ENCODE results near the gene MSRB3. TPM values are rescaled to one million over a fixed set of nuclear protein-coding genes. Genes with fewer than 3 reads are reported as not detected.
"Not testable (repeated sequence)": the region's sequence is repeated elsewhere in the genome, so short reads cannot be mapped to it uniquely, and the experiment has no call there.

MSRB3 gene
- total RNA-seq, 2 experiments from 2014 or later, result not detected

DNA sequence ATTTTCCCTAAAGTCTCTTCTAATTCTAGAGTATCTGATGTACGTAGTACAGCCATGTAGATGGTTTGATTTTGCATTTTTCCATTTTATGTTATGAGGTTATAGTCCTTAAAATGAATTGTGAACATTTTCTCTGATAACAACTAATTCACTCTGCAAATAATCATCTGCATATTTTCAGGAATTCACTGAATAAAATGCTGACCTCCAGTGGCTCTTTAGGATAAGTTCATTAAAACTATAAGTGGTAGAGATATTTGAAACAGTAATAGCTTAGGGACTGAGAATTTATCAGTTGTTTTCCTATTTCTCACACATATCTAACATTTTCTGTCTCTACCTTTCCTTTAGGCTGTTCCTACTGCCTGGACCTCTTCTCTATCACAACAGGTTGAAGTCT, 4.4 kb downstream of the MSRB3 start:
- POLR2A ChIA-PET, result no interaction called here
- CTCF ChIA-PET, result no interaction called here

DNA sequence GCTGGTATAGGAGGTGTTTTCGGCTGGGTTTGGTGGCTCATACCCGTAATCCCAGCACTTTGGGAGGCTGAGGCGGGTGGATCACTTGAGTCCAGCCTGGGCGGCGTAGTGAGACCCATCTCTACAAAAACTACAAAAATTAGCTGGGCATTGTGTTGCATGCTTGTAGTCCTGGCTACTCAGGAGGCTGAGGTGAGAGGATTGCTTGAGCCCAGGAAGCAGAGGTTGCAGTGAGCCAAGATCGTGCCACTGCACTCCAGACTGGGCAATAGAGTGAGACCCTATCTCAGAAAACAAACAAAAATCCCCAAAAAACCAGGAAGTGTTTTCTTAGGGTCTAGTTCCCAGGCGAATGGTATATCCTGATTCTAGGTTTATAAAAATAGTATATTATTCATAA, 7.0 kb downstream of the MSRB3 start:
- CTCF ChIA-PET, result not testable (repeated sequence)

DNA sequence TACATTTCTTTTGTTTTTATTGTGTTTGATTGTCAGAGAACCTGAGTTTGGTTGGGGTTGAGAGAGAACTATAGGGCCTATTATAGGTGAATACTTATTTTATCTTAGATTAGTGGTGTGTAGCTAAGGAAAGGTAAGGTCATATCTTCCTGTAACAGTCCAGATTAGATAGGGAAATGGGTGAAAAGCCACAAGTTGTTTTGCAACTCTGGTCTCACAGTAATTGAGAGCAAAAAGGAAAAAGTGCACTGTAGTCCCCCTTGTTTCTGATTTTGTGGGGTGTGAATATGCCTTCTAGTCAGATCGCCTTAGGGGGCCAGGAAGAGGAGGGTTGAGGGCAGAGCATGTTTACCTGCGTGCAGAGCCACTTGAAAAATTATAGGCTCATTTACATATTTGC, 8.9 kb downstream of the MSRB3 start:
- ChIA-PET POLR2A (no interaction called here), CTCF (no interaction called here)

More for the DNA sequence above, 7.0 kb downstream of the MSRB3 start:
- POLR2A ChIA-PET, result not testable (repeated sequence)

DNA sequence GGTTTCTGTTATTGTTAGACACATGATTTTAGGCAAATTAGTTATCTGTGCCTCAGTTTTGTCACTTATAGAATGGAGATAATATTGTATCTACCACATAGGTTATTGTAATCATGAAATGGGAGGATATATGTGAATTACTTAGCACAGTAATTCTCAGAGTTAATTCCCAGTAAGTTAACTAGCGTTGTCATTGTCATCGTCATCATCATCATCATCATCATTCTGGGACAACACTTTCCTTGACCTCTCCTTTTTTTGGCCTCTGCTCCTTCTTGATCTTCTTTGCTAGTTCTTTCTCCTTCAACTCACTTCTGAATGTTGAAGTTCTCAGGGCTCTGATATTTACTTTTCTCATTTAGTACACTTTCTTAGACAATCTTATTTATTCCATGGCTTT, 13.8 kb downstream of the MSRB3 start:
- CTCF ChIA-PET, result no interaction called here
- POLR2A ChIA-PET, result no interaction called here

DNA sequence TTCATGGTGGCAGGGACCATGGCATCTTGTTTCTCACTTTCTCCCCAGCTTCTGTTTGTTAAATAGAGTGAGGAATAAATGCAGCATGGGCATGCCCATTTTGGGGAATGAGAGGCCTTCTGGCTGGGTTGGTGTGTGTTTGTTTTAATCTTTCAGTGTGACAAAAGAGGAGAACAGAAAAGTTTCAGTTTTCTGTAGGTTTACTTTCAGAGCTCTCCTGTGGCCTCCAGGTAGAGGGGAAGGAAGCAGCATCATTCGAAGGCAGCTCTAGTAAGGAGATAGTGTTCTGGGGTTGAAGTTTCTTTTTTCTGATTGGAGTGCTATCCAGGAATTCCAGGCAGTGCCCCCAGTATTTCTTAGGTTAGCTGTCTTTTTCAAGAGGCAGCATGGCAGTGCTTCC, 15.3 kb downstream of the MSRB3 start:
- ChIA-PET CTCF (no interaction called here), POLR2A (no interaction called here)

DNA sequence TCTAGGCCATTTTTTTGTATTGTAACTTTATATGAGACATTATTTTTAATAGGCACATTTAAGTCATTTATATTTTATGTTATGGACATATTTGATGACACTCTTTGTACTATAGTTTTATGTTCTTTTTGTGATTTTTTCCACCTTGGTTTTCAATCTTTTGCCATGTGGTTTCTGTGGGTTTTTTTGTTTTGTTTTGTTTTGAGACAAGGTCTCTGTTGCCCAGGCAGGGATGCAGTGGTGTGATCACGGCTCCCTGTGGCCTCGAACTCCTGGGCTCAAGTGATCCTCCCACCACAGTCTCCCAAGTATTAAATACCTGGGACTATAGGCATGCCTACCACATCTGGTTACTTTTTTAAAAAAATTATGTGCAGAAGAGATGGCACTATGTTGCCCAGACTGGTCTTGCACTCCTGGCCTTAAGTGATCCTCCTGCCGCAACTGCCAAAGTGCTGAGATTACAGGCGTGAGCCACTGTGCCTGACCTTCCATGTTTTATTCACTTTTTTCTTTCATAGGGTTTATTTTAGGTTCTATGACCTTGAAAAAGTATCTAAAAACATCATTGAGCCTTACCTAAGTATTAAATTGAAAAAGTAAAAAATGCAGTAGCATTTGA, 16.3 kb downstream of the MSRB3 start:
- POLR2A ChIA-PET, result no interaction called here
- CTCF ChIA-PET, result no interaction called here

DNA sequence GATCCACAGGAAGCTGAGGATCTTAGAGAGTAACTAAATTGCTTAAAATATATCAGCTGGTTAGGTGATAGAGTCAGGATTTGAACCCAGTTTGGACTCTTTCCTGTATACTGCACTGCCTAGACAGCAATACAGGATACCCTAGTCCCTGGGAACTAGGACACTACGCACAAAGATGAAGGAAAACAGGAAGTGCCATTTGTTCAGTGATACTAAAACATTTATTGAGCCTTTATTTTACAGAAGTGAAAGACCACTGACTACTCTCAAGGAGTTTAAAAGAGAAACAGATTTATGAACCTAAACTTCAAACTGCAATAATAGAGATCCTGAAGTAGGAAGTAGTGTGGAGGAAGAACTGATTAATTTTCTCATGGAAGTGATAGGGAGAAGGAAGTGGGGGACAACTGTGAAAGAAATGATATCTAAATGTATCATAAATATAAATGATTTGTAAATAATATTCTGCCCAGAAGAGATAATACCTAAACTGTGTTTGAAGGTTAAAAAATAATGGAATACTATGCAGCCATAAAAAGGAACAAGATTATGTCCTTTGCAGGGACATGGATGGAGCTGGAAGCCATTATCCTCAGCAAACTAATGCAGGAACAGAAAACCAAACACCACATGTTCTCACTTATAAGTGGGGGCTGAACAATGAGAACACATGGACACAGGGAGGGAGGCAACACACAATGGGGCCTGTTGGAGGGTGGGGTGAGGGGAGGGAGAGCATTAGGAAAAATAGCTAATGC, 18.2 kb downstream of the MSRB3 start:
- POLR2A ChIA-PET, result no interaction called here
- CTCF ChIA-PET, result no interaction called here

DNA sequence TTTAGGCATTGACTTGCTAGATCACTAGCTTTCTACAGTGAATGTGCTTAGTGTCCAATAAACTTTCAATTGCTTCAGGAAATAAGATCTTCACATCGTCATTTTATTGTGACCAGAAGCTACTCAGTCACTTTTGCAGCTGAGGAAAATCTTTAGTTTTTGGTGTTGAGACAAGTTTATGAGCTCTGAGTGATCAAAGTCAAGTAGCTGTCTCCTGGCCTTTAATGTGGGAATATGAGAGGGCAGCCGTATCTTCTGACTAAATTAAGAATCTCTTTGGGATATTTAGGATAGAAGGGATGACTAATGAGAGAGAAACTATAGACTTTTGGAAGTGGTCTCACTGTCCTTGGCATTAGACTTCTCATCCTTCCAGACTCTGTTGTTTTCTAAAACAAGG, 21.6 kb downstream of the MSRB3 start:
- CTCF ChIA-PET, result no interaction called here
- POLR2A ChIA-PET, result no interaction called here

DNA sequence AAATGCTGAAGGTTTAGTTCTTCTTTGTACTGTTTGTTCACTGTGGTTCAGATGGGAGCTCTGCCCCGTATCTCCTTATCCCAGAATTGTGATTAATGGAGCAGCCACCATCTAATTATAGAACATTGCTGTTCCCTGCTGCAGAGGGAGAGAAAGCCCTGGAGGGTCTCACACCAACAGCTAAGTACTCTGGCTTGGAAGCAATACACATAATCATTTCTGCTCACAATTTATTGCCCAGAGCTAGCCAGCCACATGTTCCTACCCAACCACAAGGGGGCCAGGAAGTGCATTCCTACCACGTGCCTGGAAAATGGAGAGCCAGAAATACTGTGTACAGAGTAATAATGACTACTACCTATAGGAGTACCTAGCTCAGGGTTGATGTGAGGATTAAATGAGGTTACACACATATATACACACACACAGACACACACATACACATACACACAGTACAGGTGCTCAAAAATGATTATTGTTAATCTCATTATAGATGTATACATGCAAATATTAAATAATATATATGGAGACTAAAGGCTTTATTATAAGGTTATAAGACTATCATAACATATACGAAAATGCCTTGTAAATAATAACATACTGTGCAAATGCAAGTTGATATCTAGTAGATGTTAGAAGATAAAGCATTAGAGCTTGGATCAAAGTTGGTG, 22.3 kb downstream of the MSRB3 start:
- POLR2A ChIA-PET, result no interaction called here
- CTCF ChIA-PET, result no interaction called here

DNA sequence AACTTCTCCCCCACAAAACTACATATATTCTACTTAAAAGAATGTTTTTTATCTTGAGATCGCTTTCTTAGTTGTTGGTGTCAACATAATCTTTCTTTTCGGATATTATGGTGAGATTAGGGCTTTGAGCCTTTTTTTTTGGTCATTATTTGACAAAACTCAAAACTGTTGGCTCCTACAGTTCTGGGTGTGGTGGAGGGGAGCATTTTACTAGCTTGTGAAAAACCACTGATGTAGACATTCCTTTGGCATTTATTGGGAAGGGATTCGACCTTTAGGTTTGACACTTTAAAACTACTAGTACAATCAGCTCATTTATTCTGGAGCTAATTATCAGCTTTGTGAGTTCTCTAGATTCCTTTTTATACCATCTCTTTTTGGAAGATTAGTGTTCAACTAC, 24.4 kb downstream of the MSRB3 start:
- POLR2A ChIA-PET, result no interaction called here
- CTCF ChIA-PET, result no interaction called here

DNA sequence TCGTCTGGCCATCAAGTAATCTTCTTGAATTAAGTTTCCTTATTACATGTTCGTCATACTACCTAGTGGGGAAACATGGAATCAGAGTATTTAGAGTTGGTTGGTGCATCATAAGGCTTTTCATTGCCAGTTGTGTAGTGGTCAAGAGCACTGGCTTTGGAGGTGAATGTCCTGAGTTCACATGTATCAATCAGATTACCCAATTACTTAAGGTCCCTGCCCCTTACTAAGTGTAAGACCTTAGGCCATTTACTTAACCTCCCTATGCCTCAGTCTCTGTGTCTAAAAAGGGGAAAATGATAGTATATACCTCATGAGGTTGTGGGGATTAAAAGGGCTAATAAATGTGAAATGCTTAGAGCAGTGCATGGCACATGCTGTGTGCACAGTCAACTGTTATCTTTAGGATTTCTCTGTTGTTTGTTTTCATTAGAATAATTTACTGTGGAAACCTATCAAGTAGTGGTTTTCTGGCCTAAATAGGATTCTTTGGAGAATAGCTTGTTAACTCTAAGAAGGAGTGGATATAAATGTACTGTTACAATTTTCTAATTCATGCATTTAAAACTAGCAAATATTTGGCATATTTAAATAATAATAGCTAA, 27.0 kb downstream of the MSRB3 start:
- ChIA-PET POLR2A (no interaction called here), CTCF (no interaction called here)

DNA sequence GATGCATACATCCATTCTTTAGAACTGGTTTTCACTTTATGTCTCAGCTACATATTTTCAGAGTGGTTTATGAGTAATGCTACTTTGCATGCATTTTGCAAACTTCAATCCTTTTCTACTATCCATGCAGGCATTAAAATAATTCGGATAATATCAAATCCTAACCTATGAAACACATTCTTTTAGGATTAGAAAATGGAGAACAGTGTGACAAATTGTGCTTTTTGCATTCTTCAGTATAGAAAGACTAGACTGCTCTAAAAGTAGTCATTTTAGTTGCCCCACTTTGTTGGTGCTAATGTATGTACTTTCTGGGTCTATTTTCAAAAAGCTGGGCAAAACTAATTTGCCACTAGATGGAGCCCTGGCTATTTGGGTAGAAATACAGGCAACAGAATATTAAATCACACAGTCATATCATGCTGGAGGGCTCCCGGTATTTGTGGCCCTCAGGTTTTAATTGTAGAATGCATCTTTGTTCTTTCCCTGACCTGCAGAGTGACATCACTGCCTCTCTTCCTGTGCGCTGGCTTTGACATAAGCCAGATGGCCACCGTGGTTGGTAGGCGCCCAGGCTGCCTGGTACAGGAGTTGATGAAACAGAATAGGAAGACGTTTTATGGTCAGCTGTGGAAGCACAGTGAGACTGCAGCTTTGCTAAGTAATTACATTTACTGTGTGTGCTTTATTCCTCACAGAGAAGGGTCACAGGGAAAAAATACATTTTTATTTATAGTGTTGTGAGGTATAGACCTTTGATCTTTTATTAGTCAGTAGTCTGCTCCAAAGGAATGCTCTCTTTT, 28.1 kb downstream of the MSRB3 start:
- POLR2A ChIA-PET, result no interaction called here

DNA sequence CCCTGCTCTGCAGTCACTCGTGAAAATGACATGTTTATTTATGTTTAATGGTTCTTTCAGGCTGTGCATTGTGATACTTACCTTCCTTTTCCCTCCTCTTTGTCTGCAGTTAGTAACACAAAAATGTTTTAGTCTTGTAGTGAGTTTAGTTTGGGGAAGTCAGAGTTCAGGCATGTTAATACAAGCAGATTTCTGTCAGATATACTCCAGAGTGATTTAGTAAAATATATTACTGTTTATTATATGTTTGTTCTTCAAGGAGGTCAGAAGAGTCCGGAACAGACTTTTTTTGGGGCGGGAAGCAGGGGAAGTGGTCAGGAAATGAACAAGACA, 28.7 kb downstream of the MSRB3 start:
- ChIA-PET POLR2A (no interaction called here), CTCF (no interaction called here)

More for the DNA sequence above, 28.1 kb downstream of the MSRB3 start:
- CTCF ChIA-PET, result no interaction called here

DNA sequence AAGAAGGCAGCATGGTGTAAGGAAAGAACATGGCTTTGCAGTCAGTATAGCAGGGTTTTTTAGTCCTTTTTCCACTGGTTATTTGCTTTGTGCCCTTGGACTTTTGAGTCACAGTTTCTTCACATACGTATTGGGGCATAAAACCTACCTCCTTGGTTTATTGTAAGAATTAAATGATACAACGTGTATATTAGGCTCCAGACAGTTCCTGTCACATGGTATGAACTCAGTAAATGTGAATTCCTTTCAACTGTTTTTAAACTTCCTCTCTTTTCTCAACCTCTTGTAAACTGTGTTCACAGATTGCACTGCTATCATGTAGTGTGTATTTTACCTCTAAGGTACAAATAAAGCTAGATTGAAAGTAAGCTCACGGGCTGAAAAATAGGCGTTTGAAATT, 29.5 kb downstream of the MSRB3 start:
- POLR2A ChIA-PET, result no interaction called here
- CTCF ChIA-PET, result no interaction called here

DNA sequence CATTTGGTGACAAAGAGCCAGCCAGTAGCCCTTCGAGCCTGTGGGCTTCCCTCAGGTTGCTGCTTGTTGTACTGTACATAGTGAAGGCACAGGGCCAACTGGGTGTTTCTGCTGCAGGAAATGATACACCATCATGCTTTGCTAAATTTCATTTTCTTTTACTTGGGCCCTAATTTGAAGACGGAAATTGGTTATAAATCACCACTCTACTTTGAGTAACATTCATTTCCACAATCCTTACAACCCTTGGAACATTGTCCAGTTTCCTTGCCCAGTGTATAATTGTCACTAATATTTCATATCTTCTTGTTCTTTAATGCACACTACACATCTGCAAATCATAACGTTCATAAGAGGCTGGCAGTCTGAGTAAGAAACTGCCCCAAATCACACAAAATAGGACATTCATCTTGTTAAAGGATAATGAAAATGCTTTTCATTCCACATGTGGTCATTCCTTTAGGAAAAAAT, 30.2 kb downstream of the MSRB3 start:
- POLR2A ChIA-PET, result no interaction called here

DNA sequence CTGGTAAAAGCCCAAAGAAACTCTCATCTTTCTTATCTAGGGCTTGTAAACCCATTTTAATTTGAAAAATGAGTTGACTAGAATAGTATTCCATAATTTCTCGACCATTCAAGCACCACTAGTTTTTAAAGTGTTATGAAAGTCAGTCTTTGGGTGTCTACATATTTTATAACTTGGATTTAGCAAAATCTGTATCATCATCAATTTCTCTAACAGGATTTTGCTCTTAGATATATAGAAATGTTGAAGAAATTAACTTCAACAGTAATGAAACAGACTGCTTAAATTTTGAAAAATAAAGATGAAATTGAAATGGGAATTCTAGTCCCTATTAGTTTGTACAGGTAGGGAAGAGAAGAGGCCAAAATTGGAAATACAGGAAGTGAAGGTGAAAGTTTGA, 32.8 kb downstream of the MSRB3 start:
- ChIA-PET CTCF (no interaction called here), POLR2A (no interaction called here)

More for the DNA sequence above, 30.2 kb downstream of the MSRB3 start:
- CTCF ChIA-PET, result no interaction called here

DNA sequence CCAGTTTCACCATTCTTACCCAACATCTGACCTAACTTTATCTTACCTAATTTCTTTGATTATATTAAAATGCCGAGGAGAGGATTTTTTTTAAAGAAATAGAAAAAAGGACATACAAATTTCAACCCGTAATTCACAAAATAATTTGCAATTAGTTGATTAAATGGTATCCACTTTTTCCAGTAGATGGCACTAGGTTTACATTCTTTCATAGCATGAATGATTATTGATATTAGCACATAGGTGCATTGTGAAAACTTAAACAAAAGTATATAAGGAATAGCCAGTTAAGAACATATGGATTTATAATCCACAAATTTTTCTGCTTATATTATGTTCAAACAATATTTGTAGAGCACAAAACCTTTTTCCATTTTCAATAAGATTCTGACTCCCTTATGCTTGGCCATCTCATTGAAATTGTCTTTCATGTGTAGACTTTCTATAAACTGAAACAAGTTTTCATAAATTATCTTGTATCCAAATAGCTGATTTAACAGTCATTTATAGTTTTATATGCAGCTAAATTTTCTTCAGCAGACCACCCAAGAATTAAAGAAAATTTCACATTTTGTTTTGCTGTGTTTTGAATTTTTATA, 35.3 kb downstream of the MSRB3 start:
- POLR2A ChIA-PET, result no interaction called here
- CTCF ChIA-PET, result no interaction called here

DNA sequence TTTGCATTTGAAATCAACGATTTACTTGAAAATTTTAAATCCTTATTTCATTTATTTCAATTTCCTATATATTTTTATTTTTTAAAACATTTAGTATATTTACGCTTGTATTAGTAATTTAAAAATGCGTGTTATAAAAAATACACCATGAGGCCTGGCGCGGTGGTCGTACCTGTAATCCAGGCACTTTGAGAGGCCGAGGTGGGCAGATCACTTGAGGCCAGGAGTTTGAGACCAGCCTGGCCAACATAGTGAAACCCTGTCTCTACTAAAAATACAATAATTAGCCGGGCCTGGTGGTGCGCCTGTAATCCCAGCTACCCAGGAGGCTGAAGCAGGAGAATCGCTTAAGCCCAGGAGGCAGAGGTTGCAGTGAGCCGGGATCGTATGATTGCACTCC, 36.8 kb downstream of the MSRB3 start:
- CTCF ChIA-PET, result interaction anchor here (0.7 kb wide), 1 partner anchor 24 kb away, joined by 4 read pairs; no protein-coding TSS in a partner anchor
- POLR2A ChIA-PET, result not testable (repeated sequence)

DNA sequence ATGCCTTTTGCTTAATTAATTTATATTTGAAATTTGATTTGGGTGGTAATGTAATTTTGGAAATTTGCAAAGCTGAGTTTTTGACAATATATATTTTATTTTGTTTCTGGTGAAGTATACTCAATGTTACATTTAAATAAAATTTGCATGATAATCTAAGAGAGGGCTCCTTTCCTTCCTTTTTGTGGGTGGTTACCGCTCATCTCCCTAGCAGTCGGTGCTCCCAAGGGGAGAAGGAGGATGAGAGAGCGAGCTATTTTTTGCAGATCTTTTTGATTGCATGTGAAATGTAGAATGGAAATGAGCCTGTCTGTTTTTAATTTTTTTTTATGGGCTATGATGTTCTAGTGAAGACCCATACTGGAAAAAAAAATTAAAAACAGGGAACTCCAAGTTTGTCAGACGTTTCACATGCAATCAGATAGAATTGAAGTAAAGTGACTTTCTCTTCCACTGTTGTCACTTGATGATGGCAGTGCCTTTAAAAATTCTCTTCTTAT, 39.8 kb downstream of the MSRB3 start:
- ChIA-PET POLR2A (no interaction called here), CTCF (no interaction called here)

DNA sequence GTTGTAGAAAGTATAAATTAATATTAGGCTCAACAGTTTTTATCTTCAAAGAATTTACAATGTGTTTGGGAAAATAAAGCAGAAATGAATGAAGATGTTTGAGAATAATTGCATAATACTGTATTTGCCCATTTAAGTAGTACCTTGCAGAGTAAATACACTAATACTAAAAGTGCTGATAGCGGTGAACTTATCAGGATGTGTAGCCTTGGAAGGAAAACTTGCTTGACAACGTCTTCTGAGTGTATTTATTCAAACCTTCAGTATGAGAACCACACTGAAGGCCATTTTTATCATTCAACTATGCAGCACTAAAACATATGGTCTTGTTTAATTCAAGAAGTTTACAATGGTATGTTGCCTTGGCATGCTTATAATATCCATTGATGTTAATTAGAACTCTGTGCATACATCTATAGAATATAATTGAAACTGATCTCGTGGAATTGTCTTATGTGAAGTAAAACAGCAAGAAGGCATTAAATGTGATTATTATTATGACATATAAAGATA, 41.3 kb downstream of the MSRB3 start:
- CTCF ChIA-PET, result no interaction called here
- POLR2A ChIA-PET, result no interaction called here
